ENCODE data around the gene DRAP1.

The DRAP1 gene

GRCh38 chr11:65915101-65915820, 4.0 kb upstream of the DRAP1 start:
- Histone ChIP-seq H3K4me3 (ENCODE audit: low read length) (no peak overlapping the region), H3K79me2 (ENCODE audit: low read length) (peaks cover 30% of the 10 kb centered on the region), H4K20me1 (ENCODE audit: insufficient read depth, low read length) (no peaks in the 10 kb centered on the region), H3K4me2 (ENCODE audit: low read depth, low read length) (no peak overlapping the region), H3K27ac (ENCODE audit: low read length) (no peak overlapping the region), H3K36me3 (replicated peaks; ENCODE audit: insufficient read depth, low read length) (no peaks in the 10 kb centered on the region), H3K4me1 (ENCODE audit: low read length) (peaks cover 14% of the 10 kb centered on the region; the same call in 1 of the 2 replicates), H2AFZ (ENCODE audit: low read length) (no peak overlapping the region), H3F3A (ENCODE audit: insufficient read depth, low read length) (peaks cover 4% of the 10 kb centered on the region; the same call in 1 of the 2 replicates), H3K27me3 (replicated peaks; ENCODE audit: insufficient read depth, low read length) (no peaks in the 10 kb centered on the region), H3K9ac (ENCODE audit: low read length) (no peak overlapping the region), H3K9me3 (replicated peaks; ENCODE audit: insufficient read depth, low read length) (no peaks in the 10 kb centered on the region), H3K9me2 (replicated peaks; ENCODE audit: insufficient read depth, low read length) (no peaks in the 10 kb centered on the region)
- TF ChIP-seq EZH2phosphoT487 (IDR thresholded peaks at IDR 0.05; ENCODE audit: low read length) (no peak), CTCF (IDR thresholded peaks at IDR 0.05; ENCODE audit: low read length) (no peak), EZH2 (optimal IDR thresholded peaks at IDR 0.05; ENCODE audit: low read depth, low read length) (no peak)
- DNase-seq = no peak

GRCh38 chr11:65915821-65916251, 3.4 kb upstream of the DRAP1 start:
- H3K9ac ChIP-seq (ENCODE audit: low read length) = no peak overlapping the region
- TF ChIP-seq CTCF (IDR thresholded peaks at IDR 0.05; ENCODE audit: low read length) = no peak
- no peak for TF ChIP-seq EZH2phosphoT487 (IDR thresholded peaks at IDR 0.05; ENCODE audit: low read length)
- TF ChIP-seq EZH2 (optimal IDR thresholded peaks at IDR 0.05; ENCODE audit: low read depth, low read length) = no peak

GRCh38 chr11:65916391-65916790, 2.8 kb upstream of the DRAP1 start:
- no peaks in the 10 kb centered on the region for H3K9me2 ChIP-seq (replicated peaks; ENCODE audit: insufficient read depth, low read length)
- H2AFZ ChIP-seq (ENCODE audit: low read length) = no peak overlapping the region
- no peaks in the 10 kb centered on the region for H3K27me3 ChIP-seq (replicated peaks; ENCODE audit: insufficient read depth, low read length)
- peaks cover 14% of the 10 kb centered on the region; the same call in 1 of the 2 replicates for H3K4me1 ChIP-seq (ENCODE audit: low read length)
- no peaks in the 10 kb centered on the region for H3K9me3 ChIP-seq (replicated peaks; ENCODE audit: insufficient read depth, low read length)
- TF ChIP-seq CTCF (IDR thresholded peaks at IDR 0.05; ENCODE audit: low read length) (no peak), EZH2phosphoT487 (IDR thresholded peaks at IDR 0.05; ENCODE audit: low read length) (no peak), EZH2 (optimal IDR thresholded peaks at IDR 0.05; ENCODE audit: low read depth, low read length) (no peak)
- H3K9ac ChIP-seq (ENCODE audit: low read length) = no peak overlapping the region
- peaks cover 36% of the 10 kb centered on the region for H3K79me2 ChIP-seq (ENCODE audit: low read length)
- H3K36me3 ChIP-seq (replicated peaks; ENCODE audit: insufficient read depth, low read length) = no peaks in the 10 kb centered on the region
- peaks cover 4% of the 10 kb centered on the region; the same call in 1 of the 2 replicates for H3F3A ChIP-seq (ENCODE audit: insufficient read depth, low read length)
- no peaks in the 10 kb centered on the region for H4K20me1 ChIP-seq (ENCODE audit: insufficient read depth, low read length)
- H3K4me3 ChIP-seq (ENCODE audit: low read length) = no peak overlapping the region
- H3K4me2 ChIP-seq (ENCODE audit: low read depth, low read length) = no peak overlapping the region
- no peak overlapping the region for H3K27ac ChIP-seq (ENCODE audit: low read length)
- DNase-seq = no peak

More at GRCh38 chr11:65915821-65916251, 3.4 kb upstream of the DRAP1 start:
- no peak overlapping the region for H3K4me2 ChIP-seq (ENCODE audit: low read depth, low read length)
- H3K9me3 ChIP-seq (replicated peaks; ENCODE audit: insufficient read depth, low read length) = no peaks in the 10 kb centered on the region
- no peak overlapping the region for H2AFZ ChIP-seq (ENCODE audit: low read length)
- no peaks in the 10 kb centered on the region for H3K36me3 ChIP-seq (replicated peaks; ENCODE audit: insufficient read depth, low read length)
- H3K4me1 ChIP-seq (ENCODE audit: low read length) = peaks cover 14% of the 10 kb centered on the region; the same call in 1 of the 2 replicates
- H3K4me3 ChIP-seq (ENCODE audit: low read length) = no peak overlapping the region
- no peaks in the 10 kb centered on the region for H4K20me1 ChIP-seq (ENCODE audit: insufficient read depth, low read length)
- peaks cover 4% of the 10 kb centered on the region; the same call in 1 of the 2 replicates for H3F3A ChIP-seq (ENCODE audit: insufficient read depth, low read length)
- H3K27ac ChIP-seq (ENCODE audit: low read length) = no peak overlapping the region
- no peaks in the 10 kb centered on the region for H3K9me2 ChIP-seq (replicated peaks; ENCODE audit: insufficient read depth, low read length)
- DNase-seq = no peak
- no peaks in the 10 kb centered on the region for H3K27me3 ChIP-seq (replicated peaks; ENCODE audit: insufficient read depth, low read length)
- H3K79me2 ChIP-seq (ENCODE audit: low read length) = peaks cover 36% of the 10 kb centered on the region

Measured in MM.1S (cell line).